Activated CD4-positive, alpha-beta T cell treated with anti-CD3 and anti-CD28 coated beads, Interleukin-10, Interleukin-2, amounts not matched to agents 100 ng/mL and 50 ng/mL, durations not matched to agents 16 hours and 8 hours (primary cell): Measurements from ENCODE around the gene E2F8.
"Not testable (repeated sequence)": the region's sequence is repeated elsewhere in the genome, so short reads cannot be mapped to it uniquely, and the experiment has no call there.

ENCODE experiments used
- DNase-seq: peaks from one replicate; pipeline ENCODE4 v3.0.0-alpha.2; 2020

Gene E2F8, protein sequence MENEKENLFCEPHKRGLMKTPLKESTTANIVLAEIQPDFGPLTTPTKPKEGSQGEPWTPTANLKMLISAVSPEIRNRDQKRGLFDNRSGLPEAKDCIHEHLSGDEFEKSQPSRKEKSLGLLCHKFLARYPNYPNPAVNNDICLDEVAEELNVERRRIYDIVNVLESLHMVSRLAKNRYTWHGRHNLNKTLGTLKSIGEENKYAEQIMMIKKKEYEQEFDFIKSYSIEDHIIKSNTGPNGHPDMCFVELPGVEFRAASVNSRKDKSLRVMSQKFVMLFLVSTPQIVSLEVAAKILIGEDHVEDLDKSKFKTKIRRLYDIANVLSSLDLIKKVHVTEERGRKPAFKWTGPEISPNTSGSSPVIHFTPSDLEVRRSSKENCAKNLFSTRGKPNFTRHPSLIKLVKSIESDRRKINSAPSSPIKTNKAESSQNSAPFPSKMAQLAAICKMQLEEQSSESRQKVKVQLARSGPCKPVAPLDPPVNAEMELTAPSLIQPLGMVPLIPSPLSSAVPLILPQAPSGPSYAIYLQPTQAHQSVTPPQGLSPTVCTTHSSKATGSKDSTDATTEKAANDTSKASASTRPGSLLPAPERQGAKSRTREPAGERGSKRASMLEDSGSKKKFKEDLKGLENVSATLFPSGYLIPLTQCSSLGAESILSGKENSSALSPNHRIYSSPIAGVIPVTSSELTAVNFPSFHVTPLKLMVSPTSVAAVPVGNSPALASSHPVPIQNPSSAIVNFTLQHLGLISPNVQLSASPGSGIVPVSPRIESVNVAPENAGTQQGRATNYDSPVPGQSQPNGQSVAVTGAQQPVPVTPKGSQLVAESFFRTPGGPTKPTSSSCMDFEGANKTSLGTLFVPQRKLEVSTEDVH

DNA sequence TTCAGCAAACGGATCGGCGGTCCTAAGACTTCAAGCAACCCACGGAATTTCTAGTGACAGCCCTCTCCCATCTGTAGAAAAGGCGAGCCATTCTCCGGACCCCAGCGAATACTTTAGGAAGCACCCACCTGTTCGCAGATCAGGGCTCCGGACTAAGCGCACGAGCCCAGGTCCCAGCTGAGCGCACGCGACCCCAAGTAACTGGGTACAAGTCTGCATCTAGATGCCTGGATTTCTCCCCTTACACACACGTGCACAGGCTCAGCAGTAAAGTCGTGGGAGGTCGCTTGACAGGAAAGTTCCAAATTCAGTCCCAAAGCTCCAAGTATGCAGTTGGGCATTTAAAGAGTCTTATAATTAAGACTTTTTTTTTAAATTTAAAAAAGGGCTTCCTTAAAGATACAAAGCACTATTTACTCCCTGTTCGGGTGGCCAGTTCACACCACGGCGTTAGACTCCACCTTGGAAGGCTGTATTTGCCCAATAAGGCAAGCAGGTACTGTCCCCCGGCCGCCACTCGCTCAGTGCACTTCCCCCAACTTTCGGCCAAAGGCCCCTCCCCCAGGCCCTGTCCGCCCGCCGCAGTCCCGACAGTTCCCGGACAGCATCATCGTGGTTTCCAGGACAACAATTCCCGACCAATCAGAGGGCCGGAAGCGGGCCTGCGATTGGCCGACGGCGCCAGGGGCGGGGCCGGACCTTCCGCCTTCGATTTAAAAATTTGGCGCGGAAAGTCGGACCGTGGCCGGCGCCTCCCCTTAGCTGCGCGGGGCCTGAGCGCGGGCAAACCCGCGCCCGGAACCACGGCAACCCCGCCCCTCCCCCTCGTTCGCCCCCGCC, at the start of gene E2F8:
Gene E2F8 (minus strand): TSS at position 526 of the 840 bp plus-strand sequence. CDS start 824 bp downstream, outside the sequence.
- DNase-seq, result peak; percentile 98

DNA sequence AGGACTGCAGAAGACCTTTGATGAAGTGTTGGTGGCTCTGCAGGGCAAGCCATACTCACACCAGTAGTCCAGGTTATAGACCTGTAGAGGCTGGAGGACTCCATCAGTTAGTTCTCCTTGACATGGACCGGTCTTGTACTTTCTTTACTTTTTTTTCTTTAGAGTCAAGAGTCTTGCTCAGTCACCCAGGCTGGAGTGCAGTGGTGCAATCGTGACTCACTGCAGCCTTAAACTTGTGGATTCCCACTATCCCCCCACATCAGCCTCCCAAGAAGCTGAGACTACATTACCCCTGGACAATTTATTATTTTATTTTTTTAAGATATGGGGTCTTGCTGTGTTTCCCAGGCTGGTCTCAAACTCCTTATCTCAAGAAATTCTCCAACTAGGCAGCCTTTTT, 49.6 kb upstream of the E2F8 start:
- no peak for DNase-seq

DNA sequence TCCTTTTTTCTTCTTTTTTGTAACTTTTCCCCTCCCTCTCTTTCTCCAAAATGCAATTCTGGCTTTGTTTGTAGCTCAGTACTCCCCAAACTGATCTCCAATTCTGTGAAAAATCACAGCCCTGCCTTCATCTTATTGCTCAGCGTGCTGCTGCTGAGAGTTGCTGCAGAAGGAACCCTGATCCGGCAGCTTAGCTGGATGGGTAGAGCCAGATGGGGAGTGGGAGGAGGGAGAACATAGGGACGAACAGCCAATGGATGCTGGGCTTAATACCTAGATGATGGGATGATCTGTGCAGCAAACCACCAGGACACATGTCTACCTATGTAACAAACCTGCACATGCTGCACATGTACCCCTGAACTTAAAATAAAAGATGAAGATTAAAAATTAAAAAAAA, 47.5 kb upstream of the E2F8 start:
- no peak for DNase-seq

DNA sequence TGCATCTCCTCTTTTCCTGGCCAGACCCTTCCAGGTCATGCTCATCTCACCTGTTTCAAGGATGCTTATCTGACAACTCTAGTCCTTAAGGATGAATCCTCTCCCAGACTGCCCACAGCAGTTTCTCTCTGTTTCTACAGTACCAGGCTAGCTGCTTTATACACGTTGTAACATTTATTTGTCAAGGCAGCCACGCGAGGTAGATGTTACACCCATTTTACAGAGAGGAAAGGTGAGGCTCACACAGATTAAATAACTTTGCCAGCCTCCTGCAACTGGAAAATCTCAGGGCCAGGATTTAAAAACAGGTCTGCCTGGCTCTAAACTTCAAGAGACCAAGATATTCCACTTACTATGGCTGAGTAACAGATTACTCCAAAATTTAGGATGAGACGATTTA, 45.7 kb upstream of the E2F8 start:
- DNase-seq, result no peak

DNA sequence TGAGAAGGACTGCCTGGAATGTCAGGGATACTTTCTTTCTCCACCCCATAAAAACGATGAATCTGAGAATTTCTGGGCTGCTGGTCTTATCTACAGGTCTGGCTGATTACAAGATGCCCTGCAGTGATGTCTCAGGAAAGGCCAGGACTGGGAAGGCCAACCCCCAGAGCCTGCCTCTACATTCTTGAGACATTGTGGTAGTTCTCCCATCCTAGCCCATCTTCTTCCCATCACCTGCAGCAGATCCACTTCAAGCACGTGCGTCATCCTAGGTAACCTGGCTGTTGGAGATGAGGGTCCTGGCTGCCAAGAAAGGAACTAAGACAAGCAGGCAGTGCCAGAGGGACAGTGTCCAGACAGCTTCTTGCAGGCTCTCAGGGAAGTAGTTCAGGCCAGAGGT, 44.1 kb upstream of the E2F8 start:
- no peak for DNase-seq

DNA sequence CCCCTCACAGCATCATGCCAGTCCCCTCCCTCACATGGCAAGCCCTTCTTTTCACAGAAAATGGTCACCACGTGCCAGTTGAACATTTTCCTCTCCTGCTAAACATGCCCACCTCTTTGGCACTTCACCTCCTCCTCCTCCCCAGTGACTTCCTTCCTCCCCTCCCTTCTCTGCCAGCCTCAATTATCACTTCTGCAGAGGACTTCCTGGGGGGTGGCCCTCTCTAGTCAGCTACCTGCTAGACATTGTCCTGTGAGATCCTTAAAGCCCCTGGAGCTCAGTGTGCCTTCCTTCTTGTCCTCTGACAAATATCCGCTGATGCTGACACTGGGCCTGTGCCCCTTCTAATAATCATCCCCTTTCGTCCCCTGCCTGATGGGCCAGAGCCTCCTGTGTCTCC, 43.2 kb upstream of the E2F8 start:
- DNase-seq, result peak; percentile 2

DNA sequence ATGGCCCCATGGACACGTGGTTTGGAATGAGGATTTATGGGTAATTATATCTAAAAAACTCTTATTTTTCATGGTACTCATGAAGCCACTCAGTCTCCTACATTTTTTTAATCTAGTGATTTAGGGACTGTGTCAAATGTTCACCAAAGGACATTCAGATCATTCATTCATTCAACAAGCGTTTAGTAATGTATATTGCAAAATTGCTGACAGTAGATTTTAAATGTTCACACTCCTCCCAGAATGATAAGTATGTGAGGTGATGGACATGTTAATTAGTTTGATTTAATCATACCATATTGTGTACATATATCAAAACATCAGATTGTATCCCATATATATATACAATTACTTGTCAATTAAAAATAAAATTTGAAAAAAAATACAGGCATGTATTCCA, 40.8 kb upstream of the E2F8 start:
- DNase-seq, result no peak

DNA sequence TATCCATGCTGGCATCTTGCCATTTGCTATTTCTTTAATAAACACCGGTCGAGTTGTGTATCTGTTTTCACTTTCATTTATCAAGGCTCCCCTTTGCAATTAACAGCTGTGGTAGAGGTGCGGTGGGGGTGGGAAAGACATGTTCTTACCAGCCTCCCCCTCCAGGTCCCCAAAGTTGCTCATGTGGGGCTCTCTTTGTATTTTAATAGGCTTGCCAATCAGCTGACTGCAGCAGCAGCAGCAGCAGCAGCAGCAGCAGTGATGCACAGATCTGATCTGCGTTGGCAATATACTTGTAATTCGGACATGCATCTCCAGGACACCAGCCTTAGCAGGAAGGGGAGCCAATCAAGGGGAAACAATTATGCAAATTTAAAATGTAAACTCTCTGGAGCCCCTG, 40.3 kb upstream of the E2F8 start:
- no peak for DNase-seq

DNA sequence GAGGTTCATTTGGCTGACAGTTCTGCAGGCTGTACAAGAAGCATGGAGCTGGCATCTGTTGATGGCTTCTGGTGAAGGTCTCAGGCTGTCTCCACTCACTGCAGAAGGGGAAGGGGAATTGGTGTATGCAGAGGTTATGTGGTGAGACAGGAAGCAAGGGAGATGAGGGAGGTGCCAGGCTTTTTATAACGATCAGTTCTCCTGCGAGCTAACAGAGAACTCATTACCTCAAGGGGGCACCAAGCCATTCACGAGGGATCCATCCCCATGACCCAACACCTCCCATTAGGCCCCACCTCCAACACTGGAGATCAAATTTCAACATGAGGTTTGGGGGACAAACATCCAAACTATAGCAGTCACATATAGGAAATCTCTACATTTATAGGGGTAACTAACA, 38.7 kb upstream of the E2F8 start:
- no peak for DNase-seq

DNA sequence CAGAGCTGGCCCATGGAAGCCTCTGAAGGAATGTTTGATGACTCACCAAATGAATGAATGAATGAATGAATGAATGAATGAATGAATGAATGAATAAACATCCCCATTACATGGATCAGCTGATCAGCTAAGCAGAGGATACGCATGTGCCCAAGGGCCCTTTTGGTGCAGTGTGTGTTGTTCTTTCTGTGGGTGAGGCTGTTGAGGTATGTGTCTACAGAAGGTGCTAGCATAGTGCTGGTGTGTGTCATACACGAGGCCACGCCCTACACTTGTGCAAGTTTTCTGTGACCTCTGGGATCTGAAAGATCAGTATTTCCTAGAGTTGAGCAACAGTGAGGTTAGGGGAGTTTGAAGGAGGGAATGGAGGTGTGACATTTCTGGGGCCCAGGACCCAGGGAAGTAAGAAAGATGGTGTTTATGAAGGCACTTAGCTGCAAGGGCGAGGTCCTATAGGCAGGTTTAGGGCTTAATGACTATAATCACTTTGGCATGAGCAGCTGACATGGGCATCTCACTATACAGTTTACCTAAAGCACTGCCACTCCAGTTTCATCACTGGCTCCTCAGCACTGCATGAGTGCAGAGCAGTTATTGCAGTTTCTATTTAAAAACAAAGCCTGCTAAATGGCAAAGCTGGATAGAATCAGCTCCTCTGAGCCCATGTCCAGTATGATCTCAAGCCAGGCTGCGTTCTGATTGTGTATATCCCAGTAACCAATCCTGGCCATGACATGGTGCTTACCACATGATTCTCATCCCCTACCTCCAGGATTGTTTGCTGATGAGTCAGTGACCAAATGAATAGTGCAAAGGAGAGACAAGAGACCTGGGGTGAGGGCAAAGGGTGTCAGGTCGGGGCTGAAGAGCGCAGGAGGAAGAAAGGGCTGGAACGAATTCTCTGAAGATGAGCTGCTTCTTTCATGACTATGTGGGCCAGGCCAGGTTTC, 36.4 kb upstream of the E2F8 start:
- DNase-seq, result no peak

DNA sequence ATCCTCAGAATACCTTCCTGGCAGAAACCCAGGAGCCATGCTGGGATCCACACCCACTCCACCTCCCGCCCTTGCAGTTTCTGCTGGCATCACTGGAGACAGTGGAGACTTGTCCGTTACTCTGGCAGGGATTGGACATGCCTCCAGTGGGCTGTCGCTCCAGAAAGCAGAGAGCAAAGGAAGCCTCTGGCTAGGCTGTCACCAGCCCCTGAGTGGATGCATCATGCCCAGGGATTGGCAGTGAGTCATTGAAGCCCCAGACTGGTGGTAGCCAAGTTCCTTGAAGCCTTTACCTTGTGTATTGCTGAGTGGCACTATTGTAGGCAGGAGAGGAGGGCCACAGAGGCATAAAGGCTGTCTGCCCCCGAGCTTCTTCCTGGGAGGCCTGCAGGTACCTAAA, 34.8 kb upstream of the E2F8 start:
- no peak for DNase-seq

DNA sequence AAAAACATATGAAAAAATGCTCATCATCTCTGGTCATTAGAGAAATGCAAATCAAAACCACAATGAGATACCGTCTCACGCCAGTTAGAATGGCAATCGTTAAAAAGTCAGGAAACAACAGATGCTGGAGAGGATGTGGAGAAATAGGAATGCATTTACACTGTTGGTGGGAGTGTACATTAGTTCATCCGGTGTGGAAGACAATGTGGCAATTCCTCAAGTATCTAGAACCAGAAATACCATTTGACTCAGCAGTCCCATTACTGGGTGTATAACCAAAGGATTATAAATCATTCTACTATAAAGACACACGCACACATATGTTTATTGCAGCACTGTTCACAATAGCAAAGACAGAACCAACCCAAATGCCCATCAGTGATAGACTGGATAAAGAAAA, 32.5 kb upstream of the E2F8 start:
- not testable (repeated sequence) for DNase-seq

DNA sequence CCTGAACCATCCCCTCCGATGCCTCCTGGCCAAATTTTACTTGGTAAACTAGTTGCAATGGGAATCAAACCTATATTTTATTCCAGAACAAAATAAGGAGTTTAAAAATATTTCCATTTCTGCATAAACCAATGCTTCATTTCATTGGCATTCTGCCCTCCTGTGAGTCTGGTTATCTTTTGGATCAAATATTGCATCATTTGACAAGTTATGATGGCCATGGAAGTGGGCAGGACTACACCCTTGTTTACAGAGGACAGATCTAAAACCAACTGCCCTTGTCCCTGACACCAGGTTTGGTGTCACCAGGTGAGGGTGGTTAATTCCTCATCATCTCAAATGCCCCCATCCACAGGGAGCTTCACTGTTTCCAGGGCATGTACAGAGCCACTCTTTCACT, 28.2 kb upstream of the E2F8 start:
- no peak for DNase-seq

DNA sequence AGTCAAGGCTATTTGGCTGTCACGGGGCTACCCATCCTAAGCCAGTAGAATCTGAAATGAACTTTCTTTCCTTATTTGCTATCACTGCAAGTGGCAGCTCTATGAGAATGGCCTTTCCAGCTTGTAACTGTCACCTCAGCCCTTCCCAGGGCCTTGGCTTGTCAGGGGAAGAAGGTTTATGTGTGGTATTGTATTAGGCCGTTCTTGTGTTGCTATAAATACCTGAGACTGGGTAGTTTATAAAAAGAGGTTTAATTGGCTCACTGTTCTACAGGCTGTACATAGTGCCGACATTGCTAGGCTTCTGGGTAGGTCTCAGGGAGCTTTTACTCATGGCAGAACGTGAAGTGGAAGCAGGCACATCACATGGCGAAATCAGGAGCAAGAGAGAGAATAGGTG, 26.8 kb upstream of the E2F8 start:
- no peak for DNase-seq

DNA sequence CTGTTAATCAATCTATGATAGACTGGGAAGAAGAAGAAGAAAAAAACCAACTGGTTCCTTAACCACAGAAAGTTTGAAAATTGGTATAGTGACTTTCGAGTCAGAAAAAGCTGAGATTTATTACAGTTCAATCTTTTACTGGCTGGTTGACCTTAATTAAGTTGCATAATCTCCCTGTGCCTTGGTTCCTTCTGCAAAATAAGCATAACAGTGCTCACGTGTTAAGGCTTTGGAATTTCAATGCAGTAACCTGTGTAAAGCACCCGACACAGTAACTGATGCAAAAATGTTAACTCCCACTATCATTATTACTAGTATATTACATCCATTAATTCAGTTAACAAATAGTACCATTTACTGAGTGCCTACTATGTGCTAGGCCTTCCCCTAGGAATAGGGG, 22.6 kb upstream of the E2F8 start:
- DNase-seq, result no peak

DNA sequence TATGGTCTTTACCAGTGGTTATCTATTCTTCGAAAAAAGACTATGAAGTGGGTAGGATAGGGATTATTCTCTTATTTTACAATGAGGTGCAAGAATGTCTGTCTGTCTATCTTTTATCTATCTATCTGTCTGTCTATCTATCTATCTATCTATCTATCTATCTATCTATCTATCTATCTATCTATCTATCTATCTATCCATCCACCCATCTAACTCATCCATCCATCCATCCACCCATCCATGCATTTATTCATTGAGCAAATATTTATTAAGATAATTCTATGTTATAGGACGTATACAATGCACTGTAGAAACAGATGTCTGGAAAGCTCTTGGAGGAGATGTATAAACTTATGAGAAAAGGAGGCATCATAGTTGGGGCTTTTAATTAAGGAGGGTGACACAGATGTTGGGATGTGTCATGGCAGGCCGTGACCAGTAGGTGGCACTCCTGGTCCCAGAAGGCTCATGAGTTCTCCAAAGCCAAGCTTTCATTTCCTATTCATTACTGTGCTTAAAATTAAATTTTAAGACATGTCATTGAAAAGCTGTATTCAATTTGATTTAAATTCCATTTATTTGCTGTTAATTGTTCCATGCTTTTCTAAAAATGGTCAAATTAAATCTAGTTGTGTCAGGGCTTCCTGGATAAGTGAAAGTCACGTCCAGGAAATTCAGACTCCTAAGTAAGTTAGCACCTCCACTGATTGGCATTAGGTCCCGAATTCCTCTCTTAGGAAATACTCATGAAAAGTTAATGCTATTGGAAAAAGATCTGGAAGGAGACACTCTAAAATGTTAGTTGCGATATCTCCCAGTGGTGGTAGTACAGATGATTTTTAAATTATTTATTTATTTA, 19.0 kb upstream of the E2F8 start:
- peak; percentile 70 for DNase-seq

DNA sequence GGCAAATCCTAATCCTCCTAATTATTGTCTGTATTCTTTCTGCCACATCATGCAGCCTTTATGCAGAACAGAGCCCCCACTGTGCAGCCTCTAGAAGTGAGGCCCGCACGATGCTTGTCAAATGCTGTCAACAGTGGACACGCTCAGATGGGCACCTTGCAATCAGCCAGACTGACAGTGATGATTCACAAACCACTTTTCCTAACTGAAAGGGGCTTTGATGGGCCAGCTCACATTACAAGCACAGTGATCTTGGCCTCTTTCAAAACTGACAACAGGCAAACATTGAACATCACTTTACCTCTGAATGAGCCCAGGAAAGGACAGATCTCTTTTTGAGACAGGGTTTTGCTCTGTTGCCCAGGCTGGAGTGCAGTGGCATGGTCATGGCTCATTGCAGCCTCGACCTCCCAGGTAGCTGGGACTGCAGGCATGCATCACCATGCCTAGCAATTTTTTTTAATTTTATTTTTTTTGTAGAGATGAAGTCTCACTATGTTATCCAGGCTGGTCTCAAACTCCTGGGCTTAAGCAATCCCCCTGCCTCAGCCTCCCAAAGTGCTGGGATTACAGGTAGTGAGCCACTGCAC, 18.0 kb upstream of the E2F8 start:
- no peak for DNase-seq

DNA sequence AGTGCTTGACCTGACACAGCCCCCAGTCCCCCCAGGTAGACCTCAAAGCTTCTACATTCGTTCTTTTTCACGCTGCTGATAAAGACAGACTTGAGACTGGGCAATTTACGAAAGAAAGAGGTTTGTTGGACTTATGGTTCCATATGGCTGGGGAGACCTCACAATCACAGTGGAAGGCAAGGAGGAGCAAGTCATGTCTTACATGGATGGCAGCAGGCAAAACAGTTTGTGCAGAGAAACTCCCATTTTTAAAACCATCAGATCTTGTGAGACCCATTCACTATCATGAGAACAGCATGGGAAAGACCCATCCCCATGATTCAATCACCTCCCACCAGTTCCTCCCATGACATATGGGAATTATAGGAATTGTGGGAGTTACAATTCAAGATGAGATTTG, 13.7 kb upstream of the E2F8 start:
- not testable (repeated sequence) for DNase-seq

DNA sequence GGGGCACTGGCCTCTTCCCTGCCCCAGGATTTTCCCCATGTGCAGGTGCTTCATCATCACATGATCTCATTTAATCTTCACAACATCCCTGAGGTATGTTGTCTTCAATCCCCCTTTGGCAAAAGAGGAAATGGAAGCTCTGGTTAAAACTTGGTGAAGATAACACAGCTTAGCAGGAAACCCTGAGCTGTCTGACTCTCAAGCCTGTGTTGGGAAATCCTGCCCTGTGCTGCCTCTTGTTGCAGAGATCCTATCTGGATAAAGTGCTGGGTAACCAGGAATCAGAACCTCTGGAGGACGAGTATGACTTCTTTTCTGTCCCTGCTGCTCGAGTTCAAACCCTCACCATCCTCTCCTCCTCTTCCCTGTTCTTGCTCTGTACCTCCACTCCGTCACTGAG, 13.1 kb upstream of the E2F8 start:
- DNase-seq, result no peak

DNA sequence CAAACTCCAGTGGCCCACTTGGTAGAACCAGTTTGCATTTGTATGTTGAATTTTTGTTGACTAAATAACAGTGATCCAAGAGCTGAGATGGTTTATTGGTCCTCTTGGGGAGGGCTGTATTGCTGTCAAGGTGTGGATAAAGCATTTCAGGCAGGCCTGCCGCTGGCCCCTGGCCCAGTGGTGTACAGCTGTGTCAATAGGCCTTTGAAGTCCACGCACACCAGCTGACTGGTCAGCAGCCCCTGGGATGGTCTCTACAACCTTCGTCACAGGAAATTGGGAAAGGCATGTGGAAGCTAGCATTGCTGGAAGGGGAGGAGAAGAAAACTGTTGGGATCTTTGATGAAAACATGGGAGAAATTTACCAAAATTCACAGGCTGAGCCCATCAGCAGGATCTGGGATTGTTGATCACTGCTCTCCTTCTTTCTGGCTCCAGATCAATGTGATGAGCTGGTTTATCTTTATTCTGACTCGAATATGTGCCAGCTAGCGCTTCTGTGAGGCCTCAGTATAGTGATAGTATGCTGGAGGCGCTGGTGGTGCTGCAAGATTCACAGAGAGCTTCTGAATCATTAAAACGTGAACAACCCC, 12.5 kb upstream of the E2F8 start:
- DNase-seq, result no peak
